ENCODE data around the gene WDR33. TPM values are rescaled to one million over a fixed set of nuclear protein-coding genes. Genes with fewer than 3 reads are reported as not detected.
A peak's percentile ranks its signal among the peaks of the same experiment; 100 is the strongest.

The WDR33 gene
- total RNA-seq, 2 experiments from 2014 or later: 70.7 to 96.6 TPM

DNA sequence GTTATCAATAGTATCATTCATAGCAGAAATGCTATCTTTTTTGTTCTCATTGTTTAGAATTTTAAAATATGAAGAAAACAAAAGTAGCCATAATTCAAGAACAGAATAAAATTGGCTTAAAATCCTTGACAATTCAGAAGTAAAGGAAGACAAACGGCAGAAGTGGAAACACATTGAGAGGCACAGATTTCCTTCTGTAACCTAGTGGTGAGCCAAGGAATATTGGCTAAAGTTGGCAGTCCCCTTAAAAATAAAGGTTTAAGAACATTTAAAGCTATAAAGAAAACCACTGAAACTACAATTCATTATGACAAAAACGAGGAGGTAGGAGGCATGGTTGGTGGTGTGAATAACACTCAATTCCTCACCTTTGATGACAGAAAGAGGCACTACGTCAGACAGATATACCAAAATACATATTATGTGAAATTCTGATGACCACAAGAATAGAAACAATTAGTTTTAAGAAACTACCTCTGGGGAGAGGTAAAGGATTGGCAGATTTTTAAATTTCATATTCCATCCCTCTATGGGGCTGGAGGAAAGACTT is 67.4 kb downstream of the WDR33 start:
- intact Hi-C loops (cut with micrococcal nuclease; ENCODE audit: unreplicated experiment): no loop called here
- Histone ChIP-seq H3K4me3 (ENCODE audit: low read depth, low read length, poor library complexity, severe bottlenecking) (no peak overlapping the region), H3K9me2 (ENCODE audit: insufficient read depth, low read length) (no peaks in the 10 kb centered on the region), H3K4me1 (ENCODE audit: insufficient read depth, low read length, poor library complexity, severe bottlenecking) (no peaks in the 10 kb centered on the region), H4K20me1 (ENCODE audit: insufficient read depth, low read length) (no peaks in the 10 kb centered on the region; the same call in 1 of the 2 replicates), H3K79me2 (ENCODE audit: insufficient read depth, low read depth, low read length) (0 out of 2 replicates have a peak, but pooled peaks cover 5% of the 10 kb centered on the region), H3K4me2 (ENCODE audit: low read length) (no peak overlapping the region), H3K36me3 (ENCODE audit: insufficient read depth, low read length) (peaks cover 86% of the 10 kb centered on the region), H2AFZ (ENCODE audit: low read length) (no peak overlapping the region), H3K27ac (ENCODE audit: low read depth, low read length, poor library complexity, severe bottlenecking) (no peak overlapping the region), H3K9me3 (ENCODE audit: low read length) (no peaks in the 10 kb centered on the region)
- no peak for TF ChIP-seq EZH2phosphoT487 (IDR thresholded peaks at IDR 0.05; ENCODE audit: borderline replicate concordance, low read depth, low read length)
- TF ChIP-seq CTCF (conservative IDR thresholded peaks at IDR 0.05; ENCODE audit: low read length): peak; percentile 23; the same call in 1 of the 2 replicates
- BruUV-seq (replicated peaks): no TSS peak
- POLR2A ChIA-PET: interaction anchor here (0.7 to 0.9 kb wide), 2 partner anchors 11 to 17 kb away, joined by 3 read pairs; no protein-coding TSS in a partner anchor
- DNase-seq (ENCODE audit: low spot score): no peak
- CTCF ChIA-PET (ENCODE audit: unreplicated experiment): no interaction called here

- Histone ChIP-seq H3K9me3 (ENCODE audit: low read length) (no peaks in the 10 kb centered on the region), H2AFZ (ENCODE audit: low read length) (no peak overlapping the region), H3K9me2 (ENCODE audit: insufficient read depth, low read length) (no peaks in the 10 kb centered on the region), H3K79me2 (ENCODE audit: insufficient read depth, low read depth, low read length) (no peaks in the 10 kb centered on the region), H4K20me1 (ENCODE audit: insufficient read depth, low read length) (no peaks in the 10 kb centered on the region; the same call in 1 of the 2 replicates), H3K4me3 (ENCODE audit: low read depth, low read length, poor library complexity, severe bottlenecking) (no peak overlapping the region), H3K4me2 (ENCODE audit: low read length) (no peak overlapping the region), H3K27ac (ENCODE audit: low read depth, low read length, poor library complexity, severe bottlenecking) (no peak overlapping the region), H3K4me1 (ENCODE audit: insufficient read depth, low read length, poor library complexity, severe bottlenecking) (no peaks in the 10 kb centered on the region), H3K36me3 (ENCODE audit: insufficient read depth, low read length) (peaks cover 86% of the 10 kb centered on the region)
- CTCF ChIA-PET (ENCODE audit: unreplicated experiment): no interaction called here
- intact Hi-C loops (cut with micrococcal nuclease; ENCODE audit: unreplicated experiment): no loop called here
- POLR2A ChIA-PET: no interaction called here
- TF ChIP-seq CTCF (conservative IDR thresholded peaks at IDR 0.05; ENCODE audit: low read length) (no peak), EZH2phosphoT487 (IDR thresholded peaks at IDR 0.05; ENCODE audit: borderline replicate concordance, low read depth, low read length) (no peak)
- DNase-seq (ENCODE audit: low spot score): peak; percentile 10
- BruUV-seq (replicated peaks): no TSS peak
Measured at GRCh38 chr2:127740665-127741288, 70.2 kb downstream of the WDR33 start.

GRCh38 chr2:127739800-127740199 is 71.2 kb downstream of the WDR33 start:
- BruUV-seq (replicated peaks): no TSS peak
- DNase-seq (ENCODE audit: low spot score): no peak
- ChIA-PET CTCF (ENCODE audit: unreplicated experiment) (no interaction called here), POLR2A (interaction anchor here (0.7 kb wide), 1 partner anchor 15 kb away, joined by 3 read pairs; no protein-coding TSS in a partner anchor)
- TF ChIP-seq EZH2phosphoT487 (IDR thresholded peaks at IDR 0.05; ENCODE audit: borderline replicate concordance, low read depth, low read length): no peak
- no peak for TF ChIP-seq CTCF (conservative IDR thresholded peaks at IDR 0.05; ENCODE audit: low read length)
- Histone ChIP-seq H3K4me1 (ENCODE audit: insufficient read depth, low read length, poor library complexity, severe bottlenecking) (no peaks in the 10 kb centered on the region), H3K4me3 (ENCODE audit: low read depth, low read length, poor library complexity, severe bottlenecking) (no peak overlapping the region), H3K27ac (ENCODE audit: low read depth, low read length, poor library complexity, severe bottlenecking) (no peak overlapping the region), H3K4me2 (ENCODE audit: low read length) (no peak overlapping the region), H3K79me2 (ENCODE audit: insufficient read depth, low read depth, low read length) (no peaks in the 10 kb centered on the region), H3K9me3 (ENCODE audit: low read length) (no peaks in the 10 kb centered on the region), H3K9me2 (ENCODE audit: insufficient read depth, low read length) (no peaks in the 10 kb centered on the region), H3K36me3 (ENCODE audit: insufficient read depth, low read length) (peaks cover 85% of the 10 kb centered on the region), H4K20me1 (ENCODE audit: insufficient read depth, low read length) (no peaks in the 10 kb centered on the region; the same call in 1 of the 2 replicates), H2AFZ (ENCODE audit: low read length) (no peak overlapping the region)
- intact Hi-C loops (cut with micrococcal nuclease; ENCODE audit: unreplicated experiment): no loop called here

Data from OCI-LY7 (cell line).